Ovary (tissue), 3 donors: Measurements from ENCODE around the gene ADD2.

ENCODE experiments used
- CTCF ChIP-seq, 3 donors: fragments of 450-650 bp in 2 of 3; fragments of 200-600 bp in 1 of 3; IDR thresholded peaks; one replicate each; pipeline versions ENCODE4 v1.5.1 to v1.8.0; 2016 to 2022; ENCODE audit warnings: antibody characterized with exemption in 3 of 3, mild to moderate bottlenecking in 1 of 3
- EP300 ChIP-seq: sonication (generic); formaldehyde crosslinking; IDR thresholded peaks from one replicate; pipeline ENCODE4 v1.6.1; 2017; ENCODE audit warnings: antibody characterized with exemption
- POLR2A ChIP-seq: fragments of 450-650 bp; IDR thresholded peaks from one replicate; pipeline ENCODE4 v1.6.1; 2017; ENCODE audit warnings: antibody characterized with exemption, mild to moderate bottlenecking, moderate library complexity
- donor health status: DM: no; HTN: no; CAD: no.

DNA sequence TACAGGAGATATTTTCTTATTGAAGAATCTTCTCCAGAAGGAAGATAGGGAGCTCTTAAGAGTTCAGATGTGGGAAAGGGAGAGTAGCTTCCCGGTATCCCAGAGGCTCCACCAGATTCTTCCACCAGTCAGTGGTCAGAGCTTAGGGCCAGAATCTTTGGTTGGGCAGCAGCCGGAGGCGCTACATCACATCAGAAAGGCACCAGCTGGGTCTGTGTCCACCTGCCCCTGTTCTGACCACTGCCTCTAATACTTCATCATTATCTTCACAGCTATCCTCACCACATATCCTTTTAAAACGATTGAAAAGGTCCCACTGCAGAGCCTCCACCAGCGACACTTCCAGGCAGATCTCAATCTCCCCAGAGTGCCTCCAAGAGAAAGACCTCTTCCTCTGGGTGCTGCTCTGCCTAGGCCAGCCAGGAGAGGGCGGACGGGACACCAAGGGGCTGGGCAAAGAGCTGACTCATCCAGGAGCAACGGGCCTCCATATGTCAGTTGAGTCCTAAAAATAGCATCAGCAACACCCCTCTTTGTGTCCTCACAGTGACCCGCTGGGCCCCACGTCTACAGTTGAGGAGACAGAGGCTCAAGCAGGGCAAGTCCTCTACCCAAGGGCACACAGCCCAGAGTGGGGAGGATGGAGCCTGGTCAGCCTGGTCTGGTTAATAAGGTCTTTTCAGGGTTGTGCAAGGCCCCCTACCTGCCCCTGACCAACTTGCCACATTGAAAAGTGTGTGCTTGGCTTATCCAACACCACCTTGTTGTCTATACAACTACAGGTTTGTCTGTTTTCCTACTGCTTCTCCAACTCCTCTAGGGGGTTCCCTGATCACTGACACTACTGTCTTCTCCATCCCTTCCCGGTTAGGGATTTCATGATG, 81.2 kb downstream of the ADD2 start:
- no peak for TF ChIP-seq CTCF (IDR thresholded peaks at IDR 0.05)
- TF ChIP-seq EP300 = no peak
- TF ChIP-seq POLR2A = no peak
